Measurements from ENCODE around the gene AFF3.

- TF ChIP-seq, protein P1, sequence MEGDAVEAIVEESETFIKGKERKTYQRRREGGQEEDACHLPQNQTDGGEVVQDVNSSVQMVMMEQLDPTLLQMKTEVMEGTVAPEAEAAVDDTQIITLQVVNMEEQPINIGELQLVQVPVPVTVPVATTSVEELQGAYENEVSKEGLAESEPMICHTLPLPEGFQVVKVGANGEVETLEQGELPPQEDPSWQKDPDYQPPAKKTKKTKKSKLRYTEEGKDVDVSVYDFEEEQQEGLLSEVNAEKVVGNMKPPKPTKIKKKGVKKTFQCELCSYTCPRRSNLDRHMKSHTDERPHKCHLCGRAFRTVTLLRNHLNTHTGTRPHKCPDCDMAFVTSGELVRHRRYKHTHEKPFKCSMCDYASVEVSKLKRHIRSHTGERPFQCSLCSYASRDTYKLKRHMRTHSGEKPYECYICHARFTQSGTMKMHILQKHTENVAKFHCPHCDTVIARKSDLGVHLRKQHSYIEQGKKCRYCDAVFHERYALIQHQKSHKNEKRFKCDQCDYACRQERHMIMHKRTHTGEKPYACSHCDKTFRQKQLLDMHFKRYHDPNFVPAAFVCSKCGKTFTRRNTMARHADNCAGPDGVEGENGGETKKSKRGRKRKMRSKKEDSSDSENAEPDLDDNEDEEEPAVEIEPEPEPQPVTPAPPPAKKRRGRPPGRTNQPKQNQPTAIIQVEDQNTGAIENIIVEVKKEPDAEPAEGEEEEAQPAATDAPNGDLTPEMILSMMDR (IDR thresholded peaks at IDR 0.05) = no peak
- TF ChIP-seq ZFX (IDR thresholded peaks at IDR 0.05; ENCODE audit: borderline replicate concordance) = no peak
Observed at GRCh38 chr2:100163605-100164004, 21.2 kb upstream of the AFF3 start.

All from 22Rv1 (cell line).